Epidermal melanocyte (primary cell): ENCODE data around the gene TBC1D19.
"Not testable (repeated sequence)": the region's sequence is repeated elsewhere in the genome, so short reads cannot be mapped to it uniquely, and the experiment has no call there.

Experiments used
- DNase-seq: peaks from one replicate; pipeline ENCODE4 v3.0.0; 2011; ENCODE audit warnings: low spot score; ENCODE audit not compliant: insufficient read length

TBC1D19 gene

DNA sequence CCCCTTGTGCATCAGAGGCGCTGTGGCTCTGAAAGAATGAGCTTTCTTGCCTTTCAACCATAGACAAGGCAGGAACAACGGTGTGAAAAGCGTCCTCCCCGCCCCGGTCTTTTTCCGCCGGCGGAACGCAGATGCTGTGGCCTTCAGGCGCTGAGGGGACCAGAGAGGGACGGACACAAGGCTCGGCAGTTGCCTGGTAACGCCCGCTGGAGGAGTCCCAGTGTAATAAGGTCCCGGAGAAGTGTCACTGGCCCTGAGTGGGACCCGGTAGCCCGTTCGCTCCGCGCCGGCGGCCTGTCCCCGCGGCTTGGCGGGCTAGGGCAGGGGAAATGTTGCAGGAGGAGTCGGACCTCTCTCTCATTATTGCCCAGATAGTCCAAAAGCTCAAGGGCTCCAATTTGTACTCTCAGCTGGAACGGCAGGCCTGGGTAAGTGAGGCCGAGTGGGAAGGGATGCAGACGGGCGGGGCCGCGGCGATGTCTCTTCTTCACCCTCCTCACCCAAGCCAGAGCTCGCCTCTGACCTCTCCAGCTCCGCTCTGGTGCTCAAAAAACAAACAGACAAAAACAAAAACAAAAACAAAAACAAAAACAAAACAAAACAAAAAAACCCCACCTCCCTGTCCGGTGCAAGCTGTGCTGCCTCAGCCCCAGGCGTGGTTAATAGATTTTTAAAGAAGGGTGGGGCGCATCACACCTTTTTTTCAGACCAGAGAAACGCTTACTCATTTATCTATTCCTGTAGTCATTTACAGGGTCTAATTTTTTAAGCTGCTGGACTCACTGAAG is at the start of gene TBC1D19:
Gene TBC1D19, plus strand, starts transcription at position 220 of the 788 bp plus-strand sequence. Its CDS starts 110 bp downstream, at position 330.
- DNase-seq = peak; percentile 69

DNA sequence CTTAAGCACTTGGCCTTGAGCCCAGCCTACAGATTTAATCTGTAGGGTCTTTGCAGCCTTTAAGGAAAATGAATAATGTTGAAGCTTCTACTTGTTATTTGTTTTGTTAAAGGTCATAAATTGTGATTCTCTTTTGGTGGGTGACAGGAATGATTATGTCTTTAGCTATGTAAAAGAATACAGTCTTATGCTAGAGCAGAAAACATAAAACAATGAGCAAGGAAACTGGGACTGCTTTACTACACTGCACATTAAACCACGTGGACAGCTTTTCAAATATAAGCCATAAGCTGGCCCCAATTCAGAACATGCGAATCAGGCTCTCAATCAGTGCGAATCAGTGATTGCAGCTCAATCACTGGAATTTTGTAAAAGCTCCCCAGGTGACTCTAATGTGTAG is 40.9 kb upstream of the TBC1D19 start:
- no peak for DNase-seq

DNA sequence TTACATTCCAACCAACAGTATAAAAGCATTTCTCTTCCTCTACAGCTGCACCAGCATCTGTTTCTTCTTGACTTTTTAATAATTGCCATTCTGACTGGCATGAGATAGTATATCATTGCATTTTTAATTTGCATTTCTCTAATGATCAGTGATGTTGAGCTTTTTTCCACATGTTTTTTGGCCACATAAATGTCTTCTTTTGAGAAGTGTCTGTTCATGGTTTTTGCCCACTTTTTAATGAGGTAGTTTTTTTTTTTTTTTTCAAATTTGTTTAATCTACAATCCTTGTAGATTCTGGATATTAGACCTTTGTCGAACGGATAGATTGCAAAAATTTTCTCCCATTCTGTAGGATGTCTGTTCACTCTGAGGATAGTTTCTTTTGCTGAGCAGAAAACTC is 39.5 kb upstream of the TBC1D19 start:
- no peak for DNase-seq

- DNase-seq = not testable (repeated sequence)
These were observed 35.5 kb upstream of the TBC1D19 start for GRCh38 chr4:26548379-26548778.

GRCh38 chr4:26557164-26557563 is 26.7 kb upstream of the TBC1D19 start:
- DNase-seq = peak; percentile 42

DNA sequence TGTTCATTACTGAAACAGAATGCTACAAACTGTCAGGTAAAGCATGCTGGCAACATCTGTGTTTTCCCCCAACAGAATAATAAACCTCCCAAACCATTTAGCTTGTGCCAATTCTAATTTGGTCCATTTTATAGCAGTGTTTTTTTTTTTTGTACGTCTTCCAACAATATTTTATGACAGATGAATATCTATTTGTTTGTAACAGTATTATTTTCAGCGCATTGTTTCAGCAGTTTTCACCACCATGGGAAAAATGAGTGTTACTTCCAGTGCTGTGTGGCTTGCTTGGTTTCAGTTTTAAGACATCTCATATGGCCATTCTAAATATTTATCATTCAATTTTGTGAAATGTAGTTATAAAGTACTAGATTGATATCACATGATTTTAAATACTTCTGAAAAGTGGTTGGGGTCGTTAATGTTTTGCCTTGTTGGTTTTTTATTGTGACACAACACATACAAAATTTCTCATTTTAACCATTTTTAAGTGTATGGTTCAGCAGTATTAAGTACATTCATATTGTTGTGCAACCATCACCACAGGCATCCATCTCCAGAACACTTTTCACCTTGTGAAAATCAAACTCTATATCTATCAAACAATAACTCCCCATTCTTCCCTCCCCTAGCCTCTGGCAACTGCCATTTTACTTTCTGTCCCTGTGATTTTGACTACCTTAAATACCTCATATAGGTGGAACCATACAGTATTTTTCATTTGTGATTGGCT is 25.6 kb upstream of the TBC1D19 start:
- no peak for DNase-seq

DNA sequence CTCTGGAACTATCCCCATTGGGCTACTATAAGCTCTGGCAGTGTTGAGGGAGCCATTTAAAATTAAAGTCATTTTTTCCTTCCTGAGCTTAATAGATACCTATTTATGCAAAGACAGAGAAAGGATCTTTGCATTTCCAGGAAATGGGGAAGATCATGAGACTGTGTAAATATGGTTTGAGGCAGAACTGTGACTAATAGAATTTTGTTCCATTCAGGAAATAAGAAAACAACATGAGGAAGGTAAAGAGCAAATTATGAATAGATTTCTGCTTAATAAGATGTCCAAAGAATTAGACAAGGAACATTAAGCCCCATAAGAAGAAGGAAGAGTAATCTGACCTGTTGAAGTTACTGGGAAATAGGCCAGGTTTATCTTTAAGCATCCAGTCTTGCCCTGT is 17.8 kb upstream of the TBC1D19 start:
- DNase-seq = no peak

- DNase-seq = no peak
These were observed 15.4 kb upstream of the TBC1D19 start for GRCh38 chr4:26568446-26568994.

GRCh38 chr4:26570596-26570995 is 13.3 kb upstream of the TBC1D19 start:
- DNase-seq = no peak

DNA sequence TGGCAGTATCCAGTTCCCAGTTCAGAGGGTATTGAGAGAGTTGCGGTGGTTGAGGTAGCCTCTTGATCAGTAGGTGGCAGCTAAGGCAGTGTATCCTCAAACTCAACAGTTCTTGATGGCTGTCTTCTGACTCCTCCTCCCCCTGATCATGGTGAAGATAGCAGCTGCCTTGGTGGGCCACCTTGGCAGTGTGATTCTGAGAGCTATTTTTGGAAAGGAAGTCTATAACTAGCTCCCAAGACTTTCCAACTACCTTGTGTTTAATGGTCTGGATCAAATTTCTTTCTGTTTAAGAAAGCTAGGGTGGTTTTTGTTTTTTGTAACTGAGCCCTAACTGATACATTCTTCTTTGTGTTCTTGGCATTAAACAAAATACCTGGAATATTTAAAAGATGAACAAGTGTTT is 10.5 kb upstream of the TBC1D19 start:
- DNase-seq = no peak

GRCh38 chr4:26574563-26574962 is 9.3 kb upstream of the TBC1D19 start:
- DNase-seq = no peak

DNA sequence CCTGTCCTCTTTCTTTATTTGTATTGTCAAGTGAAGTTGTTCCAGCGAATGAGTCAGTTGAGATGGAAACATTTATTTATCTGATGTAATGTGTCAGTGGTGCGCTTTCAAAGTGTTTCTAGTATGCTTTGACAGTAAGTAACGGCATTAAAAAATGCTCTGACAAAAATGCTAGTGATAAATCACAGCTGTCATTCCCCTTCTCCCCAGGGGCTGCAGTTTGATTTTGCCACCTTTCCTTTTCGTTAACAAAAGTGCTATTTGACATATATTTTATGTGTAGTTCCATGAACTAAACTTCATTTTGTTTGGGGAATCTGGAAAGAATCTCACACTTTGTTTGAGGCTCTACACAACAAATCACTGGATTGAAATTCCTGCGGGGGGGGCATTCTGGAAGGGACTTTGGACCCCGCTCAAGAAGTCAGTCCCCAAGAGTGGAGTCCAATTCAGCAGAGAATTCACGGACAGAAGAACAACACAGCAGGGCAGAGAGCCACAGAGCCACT is 7.6 kb upstream of the TBC1D19 start:
- no peak for DNase-seq

DNA sequence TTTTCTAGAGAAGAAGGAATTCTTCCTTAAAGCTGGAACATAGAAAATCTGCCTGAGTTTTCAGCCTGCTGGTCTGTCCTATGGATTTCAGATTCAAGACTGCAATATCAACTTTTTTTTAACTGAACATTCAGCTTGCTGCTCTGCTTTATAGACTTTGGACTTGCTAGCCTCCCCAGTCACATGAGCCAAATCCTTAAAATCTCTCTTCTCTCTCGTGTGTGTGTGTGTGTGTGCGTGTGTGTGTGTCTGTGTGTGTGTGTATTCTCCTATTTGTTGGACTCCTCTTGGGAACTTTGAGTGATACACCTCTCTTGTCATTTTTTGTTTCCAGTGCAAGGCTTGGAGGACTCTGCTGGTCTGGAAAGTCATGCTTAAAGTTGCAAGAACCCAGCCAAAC is 6.8 kb upstream of the TBC1D19 start:
- no peak for DNase-seq

DNA sequence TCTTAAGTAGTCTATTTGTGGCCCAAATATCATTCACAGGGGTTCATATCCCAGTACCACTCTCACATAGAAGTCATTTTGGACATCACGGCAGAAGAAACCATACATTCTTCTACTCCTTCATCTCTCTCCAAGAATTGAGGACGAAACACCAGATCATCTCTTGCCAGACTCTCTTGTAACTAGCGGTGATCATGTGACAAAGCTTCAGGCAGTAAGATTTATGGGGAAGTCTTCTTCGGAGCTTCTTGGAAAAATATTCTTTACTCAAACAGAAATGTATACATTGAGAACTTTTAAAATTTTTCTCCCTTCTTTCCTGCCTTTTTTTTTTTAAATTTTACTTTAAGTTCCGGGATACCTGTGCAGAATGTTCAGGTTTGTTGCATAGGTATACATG is 4.7 kb upstream of the TBC1D19 start:
- no peak for DNase-seq

GRCh38 chr4:26581341-26581740 is 2.5 kb upstream of the TBC1D19 start:
- not testable (repeated sequence) for DNase-seq

- no peak for DNase-seq
These were observed 383 bp upstream of the TBC1D19 start for GRCh38 chr4:26583538-26583864.

- DNase-seq = no peak
These were observed 841 bp downstream of the TBC1D19 start for GRCh38 chr4:26584725-26585124.

GRCh38 chr4:26589705-26590104 is 5.8 kb downstream of the TBC1D19 start:
- no peak for DNase-seq

GRCh38 chr4:26590639-26591038 is 6.8 kb downstream of the TBC1D19 start:
- DNase-seq = no peak

DNA sequence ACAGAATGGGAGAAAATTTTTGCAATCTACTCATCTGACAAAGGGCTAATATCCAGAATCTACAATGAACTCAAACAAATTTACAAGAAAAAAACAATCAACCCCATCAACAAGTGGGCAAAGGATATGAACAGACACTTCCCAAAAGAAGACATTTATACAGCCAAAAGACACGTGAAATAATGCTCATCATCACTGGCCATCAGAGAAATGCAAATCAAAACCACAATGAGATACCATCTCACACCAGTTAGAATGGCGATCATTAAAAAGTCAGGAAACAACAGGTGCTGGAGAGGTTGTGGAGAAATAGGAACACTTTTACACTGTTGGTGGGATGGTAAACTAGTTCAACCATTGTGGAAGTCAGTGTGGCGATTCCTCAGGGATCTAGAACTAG is 9.7 kb downstream of the TBC1D19 start:
- DNase-seq = not testable (repeated sequence)

- DNase-seq = no peak
These were observed 10.5 kb downstream of the TBC1D19 start for GRCh38 chr4:26594371-26594770.

DNA sequence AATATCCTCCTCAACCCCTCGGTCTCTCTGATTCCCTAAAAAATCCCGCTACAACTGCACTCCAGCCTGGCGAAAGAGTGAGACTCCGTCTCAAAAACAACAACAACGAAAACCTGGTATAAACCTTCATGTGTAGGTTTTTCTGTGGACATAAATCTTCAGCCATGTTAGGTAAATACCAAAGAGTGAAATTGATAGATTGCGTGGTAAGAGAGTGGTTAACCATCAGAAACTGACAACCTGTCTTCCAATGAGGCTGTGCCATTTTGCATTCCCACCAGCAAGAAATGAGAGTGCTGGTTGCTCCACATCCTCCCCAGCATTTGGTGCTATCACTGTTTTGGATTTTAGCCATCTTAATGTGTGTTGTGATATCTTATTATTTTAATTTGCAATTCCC is 10.9 kb downstream of the TBC1D19 start:
- no peak for DNase-seq
